Activated CD4-positive, alpha-beta memory T cell treated with anti-CD3 and anti-CD28 coated beads, Interleukin-2, amount 10 ng/mL, durations not matched to agents 7 days and 5 days (primary cell): Measurements from ENCODE around the gene MAP3K14. TPM values are rescaled to one million over a fixed set of nuclear protein-coding genes. Genes with fewer than 3 reads are reported as not detected.

Source experiments
- CTCF ChIA-PET: fragments of 350-600 bp; sonication (Branson Sonifier 250); formaldehyde crosslinking; loops from one replicate; lab custom pipeline; 2021; ENCODE audit warnings: antibody characterized with exemption, inconsistent platforms; lab: Charles Lee
- POLR2A ChIA-PET: fragments of 350-600 bp; sonication (Branson Sonifier 250); formaldehyde crosslinking; loops from one replicate; lab custom pipeline; 2021; ENCODE audit warnings: antibody characterized with exemption; lab: Charles Lee
- DNase-seq: peaks from one replicate; pipeline ENCODE4 v3.0.0-alpha.2; 2020
- H3K27ac Mint-ChIP-seq: one replicate; pipeline ENCODE4 v1.8.0; 2021; ENCODE audit warnings: mild to moderate bottlenecking, mixed read lengths
- H3K27me3 Mint-ChIP-seq: one replicate; pipeline ENCODE4 v1.8.0; 2021; ENCODE audit warnings: mixed read lengths
- H3K36me3 Mint-ChIP-seq: one replicate; pipeline ENCODE4 v1.8.0; 2021; ENCODE audit warnings: low read depth, mixed read lengths
- H3K4me1 Mint-ChIP-seq: one replicate; pipeline ENCODE4 v1.8.0; 2021; ENCODE audit warnings: mixed read lengths
- H3K4me3 Mint-ChIP-seq: one replicate; pipeline ENCODE4 v1.8.0; 2021; ENCODE audit warnings: mild to moderate bottlenecking, mixed read lengths
- H3K9me3 Mint-ChIP-seq: one replicate; pipeline ENCODE4 v1.8.0; 2021; ENCODE audit warnings: mixed read lengths
- total RNA-seq, 2 experiments: library from RNA; stranded (reverse); gene quantifications; one replicate each; pipeline ENCODE4 v1.2.3, GENCODE V29; 2021

Gene MAP3K14
- total RNA-seq: 10 to 100 TPM; 28.7 to 30.6 TPM

DNA sequence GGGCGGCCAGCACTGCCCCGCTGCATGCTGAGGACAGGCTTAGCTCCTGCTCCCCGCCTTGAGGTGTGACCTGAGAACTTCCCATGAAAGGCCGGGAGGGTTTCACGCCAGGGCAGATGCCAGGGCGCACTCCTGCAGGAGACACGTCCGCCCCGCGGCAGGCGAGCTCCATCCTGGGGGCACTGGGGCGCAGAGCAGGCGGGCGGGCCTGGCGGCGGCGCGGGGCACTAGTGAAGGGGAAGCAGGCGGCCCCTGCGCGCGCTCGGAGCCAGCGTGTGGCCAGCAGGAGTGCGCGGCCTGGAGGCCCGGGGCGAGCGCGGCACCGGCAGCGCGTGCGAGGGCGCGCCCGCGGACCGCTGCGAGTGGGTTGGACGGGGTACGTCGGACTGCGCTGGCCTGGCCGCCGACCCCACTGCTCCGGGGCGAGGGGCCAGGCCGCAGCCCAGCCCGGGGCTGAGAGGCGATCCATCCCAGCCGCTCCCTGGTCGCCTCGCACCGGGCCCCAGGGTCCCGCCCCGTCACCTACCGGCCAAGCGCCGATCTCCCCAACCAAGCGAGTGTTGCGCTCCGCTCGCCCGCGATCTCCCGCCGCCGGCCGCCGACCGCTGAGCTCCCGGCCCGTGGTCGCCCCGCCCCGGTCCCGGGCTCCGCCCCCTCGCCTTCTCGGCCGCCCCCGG, at the start of gene MAP3K14:
Gene MAP3K14, minus strand, starts transcription at position 587 of the 677 bp plus-strand sequence. CDS start 26,275 bp downstream, outside the sequence.
- peak within 1 kb of the TSS; percentile 93 for H3K27ac Mint-ChIP-seq
- POLR2A ChIA-PET: interaction anchor here (0.9 to 12.9 kb wide), 36 partner anchors 10 to 1100 kb away, joined by 3 to 337 read pairs (median 5); partner anchors contain the start of genes FMNL1, HEXIM1, HEXIM2 and NMT1
- H3K9me3 Mint-ChIP-seq: no peaks in the 10 kb centered on the region

GRCh38 chr17:45366049-45366448, 49.2 kb upstream of the MAP3K14 start:
- Mint-ChIP-seq H3K27me3 (peaks cover 30% of the 10 kb centered on the region), H3K36me3 (no peaks in the 10 kb centered on the region), H3K4me1 (peaks cover 4% of the 10 kb centered on the region), H3K27ac (no peak overlapping the region), H3K9me3 (no peaks in the 10 kb centered on the region), H3K4me3 (no peak overlapping the region)
- POLR2A ChIA-PET: no interaction called here
- CTCF ChIA-PET: interaction anchor here (1.3 kb wide), 1 partner anchor 169 kb away, joined by 3 read pairs; no protein-coding TSS in a partner anchor
- DNase-seq: no peak

More for the DNA sequence above, at the start of gene MAP3K14:
- Mint-ChIP-seq H3K4me3 (peak within 1 kb of the TSS; percentile 86), H3K36me3 (peaks cover 38% of the 10 kb centered on the region), H3K27me3 (no peaks in the 10 kb centered on the region), H3K4me1 (peaks cover 74% of the 10 kb centered on the region)
- CTCF ChIA-PET: interaction anchor here (0.6 to 3.4 kb wide), 27 partner anchors 8 to 181 kb away, joined by 3 to 40 read pairs (median 4); partner anchors contain the start of genes ACBD4 and HEXIM1
- DNase-seq: peak; percentile 74

GRCh38 chr17:45364531-45365390, 47.9 kb upstream of the MAP3K14 start:
- ChIA-PET CTCF (no interaction called here), POLR2A (no interaction called here)
- H3K9me3 Mint-ChIP-seq: no peaks in the 10 kb centered on the region
- H3K27ac Mint-ChIP-seq: no peak overlapping the region
- H3K4me1 Mint-ChIP-seq: no peaks in the 10 kb centered on the region
- H3K27me3 Mint-ChIP-seq: peaks cover 27% of the 10 kb centered on the region
- H3K4me3 Mint-ChIP-seq: no peak overlapping the region
- no peak for DNase-seq
- H3K36me3 Mint-ChIP-seq: no peaks in the 10 kb centered on the region

DNA sequence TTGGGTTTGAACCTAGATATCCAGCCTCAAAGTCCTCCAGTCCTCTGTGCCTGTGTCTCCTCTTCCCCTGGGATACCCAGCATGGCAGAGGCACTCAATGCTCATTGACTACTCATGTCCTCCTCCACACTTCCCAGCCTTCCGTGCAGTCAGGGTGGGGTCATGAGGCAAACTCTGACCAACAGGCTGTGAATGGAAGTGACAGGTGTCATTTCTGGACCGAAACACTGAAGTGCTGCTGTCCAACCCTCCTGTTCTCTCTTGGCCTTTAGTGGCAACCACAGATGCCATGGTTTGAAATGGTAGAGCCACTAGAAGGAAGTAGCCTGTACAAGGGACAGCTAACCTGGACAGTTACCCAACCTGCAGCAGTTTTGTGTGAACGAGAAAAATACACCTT, 46.7 kb upstream of the MAP3K14 start:
- no peaks in the 10 kb centered on the region for H3K4me1 Mint-ChIP-seq
- POLR2A ChIA-PET: no interaction called here

DNA sequence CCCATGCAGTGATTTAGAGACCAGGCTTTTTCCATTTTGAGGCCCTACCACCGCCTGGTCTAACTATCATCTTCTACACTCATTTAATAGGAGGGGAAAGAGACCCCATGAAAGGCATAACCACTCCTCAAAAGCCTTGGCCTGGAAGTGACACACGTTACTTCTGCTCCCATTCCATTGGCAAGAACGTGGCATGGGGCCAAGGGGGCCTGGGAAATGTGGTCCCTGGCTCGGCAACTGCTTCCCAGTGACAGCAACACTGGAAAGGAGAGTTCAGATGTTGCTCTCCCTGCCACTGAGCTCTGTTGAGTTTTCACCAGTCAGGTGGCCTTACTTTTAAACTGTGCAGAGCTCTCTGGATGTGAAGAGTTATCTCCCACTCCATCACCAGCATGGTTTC, 45.2 kb upstream of the MAP3K14 start:
- ChIA-PET POLR2A (no interaction called here), CTCF (interaction anchor here (1.0 kb wide), 1 partner anchor 85 kb away, joined by 4 read pairs; no protein-coding TSS in a partner anchor)
- DNase-seq: no peak
- Mint-ChIP-seq H3K9me3 (no peaks in the 10 kb centered on the region), H3K4me3 (no peak overlapping the region), H3K36me3 (no peaks in the 10 kb centered on the region), H3K27ac (no peak overlapping the region), H3K27me3 (peaks cover 21% of the 10 kb centered on the region), H3K4me1 (no peaks in the 10 kb centered on the region)

More for the DNA sequence above, 46.7 kb upstream of the MAP3K14 start:
- CTCF ChIA-PET: no interaction called here
- H3K27ac Mint-ChIP-seq: no peak overlapping the region
- no peaks in the 10 kb centered on the region for H3K36me3 Mint-ChIP-seq
- no peaks in the 10 kb centered on the region for H3K9me3 Mint-ChIP-seq
- no peak for DNase-seq
- H3K4me3 Mint-ChIP-seq: no peak overlapping the region
- peaks cover 22% of the 10 kb centered on the region for H3K27me3 Mint-ChIP-seq

- no peak overlapping the region for H3K4me3 Mint-ChIP-seq
- DNase-seq: no peak
Measured at GRCh38 chr17:45361451-45361850, 44.6 kb upstream of the MAP3K14 start.

DNA sequence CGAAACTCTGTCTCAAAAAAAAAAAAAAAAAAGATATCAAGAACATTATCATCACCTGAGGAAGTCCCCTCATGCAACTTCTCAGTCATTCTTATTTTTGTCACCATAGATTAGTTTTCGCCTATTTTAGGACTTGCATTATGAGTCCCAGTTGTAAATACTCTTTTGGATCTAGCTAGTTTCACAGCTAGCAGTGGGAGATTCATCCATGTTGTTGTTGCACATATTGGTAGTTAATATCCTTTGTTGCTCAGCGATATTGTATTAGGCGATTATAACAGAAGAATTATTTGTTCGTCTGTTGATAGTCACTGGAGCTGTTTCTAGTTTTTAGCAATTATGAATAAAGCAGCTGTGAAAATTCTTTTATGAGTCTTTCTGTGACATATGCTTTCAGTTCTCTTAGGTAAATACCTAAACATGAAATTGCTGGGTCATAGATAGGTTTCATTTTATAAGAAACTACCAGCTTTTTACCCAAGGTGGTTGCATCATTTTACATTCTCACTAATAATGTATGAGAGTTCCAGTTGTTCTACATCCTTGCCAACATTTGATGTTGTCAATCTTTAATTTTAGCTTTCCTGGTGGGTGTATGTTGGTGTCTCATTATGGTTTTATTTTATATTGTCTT, 40.7 kb upstream of the MAP3K14 start:
- H3K36me3 Mint-ChIP-seq: no peaks in the 10 kb centered on the region
- peaks cover 18% of the 10 kb centered on the region for H3K27me3 Mint-ChIP-seq
- ChIA-PET POLR2A (no interaction called here), CTCF (interaction anchor here (1.3 kb wide), 1 partner anchor 160 kb away, joined by 3 read pairs; no protein-coding TSS in a partner anchor)
- H3K4me3 Mint-ChIP-seq: no peak overlapping the region
- peaks cover 10% of the 10 kb centered on the region for H3K4me1 Mint-ChIP-seq
- H3K27ac Mint-ChIP-seq: no peak overlapping the region
- peaks cover 4% of the 10 kb centered on the region for H3K9me3 Mint-ChIP-seq
- DNase-seq: no peak

More at GRCh38 chr17:45361451-45361850, 44.6 kb upstream of the MAP3K14 start:
- Mint-ChIP-seq H3K27ac (no peak overlapping the region), H3K27me3 (peaks cover 21% of the 10 kb centered on the region), H3K36me3 (no peaks in the 10 kb centered on the region), H3K9me3 (no peaks in the 10 kb centered on the region), H3K4me1 (peaks cover 1% of the 10 kb centered on the region)
- CTCF ChIA-PET: no interaction called here
- POLR2A ChIA-PET: no interaction called here

- DNase-seq: no peak
- ChIA-PET CTCF (no interaction called here), POLR2A (no interaction called here)
- Mint-ChIP-seq H3K4me1 (peaks cover 11% of the 10 kb centered on the region), H3K9me3 (peaks cover 11% of the 10 kb centered on the region), H3K27ac (no peak overlapping the region), H3K36me3 (no peaks in the 10 kb centered on the region), H3K4me3 (no peak overlapping the region), H3K27me3 (peaks cover 20% of the 10 kb centered on the region)
Measured at GRCh38 chr17:45355087-45355486, 38.3 kb upstream of the MAP3K14 start.

GRCh38 chr17:45353043-45353442, 36.2 kb upstream of the MAP3K14 start:
- peaks cover 11% of the 10 kb centered on the region for H3K9me3 Mint-ChIP-seq
- DNase-seq: no peak

GRCh38 chr17:45351831-45352230, 35.0 kb upstream of the MAP3K14 start:
- Mint-ChIP-seq H3K27me3 (peaks cover 30% of the 10 kb centered on the region), H3K9me3 (peaks cover 11% of the 10 kb centered on the region), H3K4me1 (peaks cover 11% of the 10 kb centered on the region), H3K36me3 (no peaks in the 10 kb centered on the region), H3K4me3 (no peak overlapping the region), H3K27ac (no peak overlapping the region)
- DNase-seq: no peak
- ChIA-PET POLR2A (no interaction called here), CTCF (no interaction called here)

More at GRCh38 chr17:45353043-45353442, 36.2 kb upstream of the MAP3K14 start:
- CTCF ChIA-PET: no interaction called here
- peaks cover 11% of the 10 kb centered on the region for H3K4me1 Mint-ChIP-seq
- H3K36me3 Mint-ChIP-seq: no peaks in the 10 kb centered on the region
- no peak overlapping the region for H3K4me3 Mint-ChIP-seq
- H3K27me3 Mint-ChIP-seq: peaks cover 30% of the 10 kb centered on the region
- H3K27ac Mint-ChIP-seq: no peak overlapping the region
- POLR2A ChIA-PET: no interaction called here

- Mint-ChIP-seq H3K9me3 (peaks cover 7% of the 10 kb centered on the region), H3K27ac (no peak overlapping the region), H3K27me3 (peaks cover 20% of the 10 kb centered on the region), H3K4me1 (peaks cover 2% of the 10 kb centered on the region), H3K4me3 (no peak overlapping the region), H3K36me3 (no peaks in the 10 kb centered on the region)
- ChIA-PET CTCF (interaction anchor here (0.6 kb wide), 1 partner anchor 192 kb away, joined by 4 read pairs; no protein-coding TSS in a partner anchor), POLR2A (no interaction called here)
- no peak for DNase-seq
Measured at GRCh38 chr17:45347444-45347843, 30.6 kb upstream of the MAP3K14 start.

- Mint-ChIP-seq H3K27me3 (peaks cover 22% of the 10 kb centered on the region), H3K36me3 (no peaks in the 10 kb centered on the region), H3K4me1 (no peaks in the 10 kb centered on the region), H3K4me3 (no peak overlapping the region), H3K27ac (no peak overlapping the region), H3K9me3 (no peaks in the 10 kb centered on the region)
- no peak for DNase-seq
- CTCF ChIA-PET: interaction anchor here (0.6 to 0.8 kb wide), 2 partner anchors 127 to 191 kb away, joined by 3 to 4 read pairs; no protein-coding TSS in a partner anchor
- POLR2A ChIA-PET: interaction anchor here (0.6 kb wide), 1 partner anchor 86 kb away, joined by 3 read pairs; the partner anchor contains the start of gene ARHGAP27
Measured at GRCh38 chr17:45346216-45347015, 29.6 kb upstream of the MAP3K14 start.
